Thyroid gland (tissue), 4 donors: Measurements from ENCODE around the gene MOSPD3. TPM values are rescaled to one million over a fixed set of nuclear protein-coding genes. Genes with fewer than 3 reads are reported as not detected.

Experiments used
- DNase-seq, 2 donors: peaks; one replicate each; pipeline ENCODE4 v3.0.0-alpha.2; 2019
- H3K27ac ChIP-seq, 3 donors: fragments of 200-600 bp; sonication (generic); 1 replicate in 2 of 3; 2 replicates in 1 of 3; pipeline ENCODE4 v1.5.1; 2016 to 2019; ENCODE audit warnings: mild to moderate bottlenecking in 1 of 3, moderate library complexity in 1 of 3
- H3K27me3 ChIP-seq: fragments of 200-600 bp; sonication (generic); one replicate; pipeline ENCODE4 v1.5.1; 2019
- H3K36me3 ChIP-seq, 2 donors: fragments of 200-600 bp; sonication (generic); one replicate each; pipeline ENCODE4 v1.5.1; 2016 to 2019
- H3K4me1 ChIP-seq, 2 donors: fragments of 200-600 bp; sonication (generic); one replicate each; pipeline ENCODE4 v1.5.1; 2017 to 2019
- H3K4me3 ChIP-seq, 3 donors: fragments of 200-600 bp; sonication (generic); replicated peaks in 1 of 3; 1 replicate in 2 of 3; 2 replicates in 1 of 3; pipeline ENCODE4 v1.5.1; 2016; ENCODE audit warnings: mild to moderate bottlenecking in 1 of 3
- H3K9me3 ChIP-seq: fragments of 200-600 bp; sonication (generic); one replicate; pipeline ENCODE4 v1.5.1; 2017
- CTCF ChIP-seq, 6 experiments: fragments of 200-600 bp in 3 of 6; fragments of 450-650 bp in 3 of 6; sonication (generic) in 3 of 6; IDR thresholded peaks; one replicate each; pipeline ENCODE4 v1.5.1; 2016 to 2019; ENCODE audit warnings: antibody characterized with exemption in 6 of 6, mild to moderate bottlenecking in 2 of 6, inconsistent platforms in 1 of 6, moderate library complexity in 1 of 6
- POLR2A ChIP-seq, 2 donors: fragments of 450-650 bp; IDR thresholded peaks; one replicate each; pipeline ENCODE4 v1.6.1; 2017; ENCODE audit warnings: antibody characterized with exemption in 2 of 2, mild to moderate bottlenecking in 2 of 2, moderate library complexity in 1 of 2
- WGBS, 2 donors: methylation state at CpG; one replicate each; pipeline ENCODE4 v1.1.5; 2017; 5-methylcytosine and 5-hydroxymethylcytosine counted together
- intact Hi-C: fragments of 100-400 bp; cut with DNase I; formaldehyde crosslinking; loops from one replicate; pipeline ENCODE4 v1.15.1; 2023
- total RNA-seq, 4 donors: library from RNA; depleted of rRNA; stranded (reverse); fragments of >200 nt; gene quantifications; one replicate each; pipeline ENCODE4 v1.2.3, GENCODE V29; 2016

MOSPD3 gene
- total RNA-seq, 4 donors from 2014 or later, result 9.1 to 22.7 (median 12.3) TPM

- 1% methylated on average over 30 to 32 of the region's 53 CpGs for WGBS, 2 donors
- intact Hi-C loops, result no loop called here
- TF ChIP-seq CTCF (IDR thresholded peaks at IDR 0.05), result no peak
- TF ChIP-seq POLR2A (IDR thresholded peaks at IDR 0.05), result peak in 1 of 2 donors; percentile 56
- Histone ChIP-seq H3K9me3 (no peaks in the 10 kb centered on the region), H3K27me3 (no peaks in the 10 kb centered on the region), H3K4me3 (peak within 1 kb of the TSS; percentile 63 to 96 (median 68)), H3K4me1 (peaks cover 36 to 37% of the 10 kb centered on the region in 2 donors), H3K36me3 (peaks cover 6% of the 10 kb centered on the region in 2 donors), H3K27ac (peak within 1 kb of the TSS; percentile 97 to 98 (median 98))
- peak; percentile 100 for DNase-seq
Observed at GRCh38 chr7:100586266-100587025, 25.9 kb upstream of the MOSPD3 start, which contains the start of gene FBXO24. FBXO24 (plus strand) TSS chr7:100586328; CDS start chr7:100586626, 298 bp downstream.

- H3K27me3 ChIP-seq, result no peaks in the 10 kb centered on the region
- no peak overlapping the region for H3K27ac ChIP-seq
- H3K4me3 ChIP-seq, result no peak overlapping the region
- no peak for DNase-seq
- intact Hi-C loops, result no loop called here
- TF ChIP-seq CTCF (IDR thresholded peaks at IDR 0.05) (peak in 3 of 6 experiments; percentile 26 to 40 (median 31)), POLR2A (IDR thresholded peaks at IDR 0.05) (no peak)
- H3K9me3 ChIP-seq, result no peaks in the 10 kb centered on the region
- WGBS, 2 donors, result 71 to 80% methylated on average over 1 of the region's 1 CpG
- no peaks in the 10 kb centered on the region for H3K36me3 ChIP-seq
- H3K4me1 ChIP-seq, result peaks cover 20 to 21% of the 10 kb centered on the region in 2 donors
Observed at GRCh38 chr7:100588438-100588837, 23.9 kb upstream of the MOSPD3 start.

- WGBS, 2 donors, result 47 to 57% methylated on average over 7 of the region's 7 CpGs
Observed at GRCh38 chr7:100589341-100589947, 22.9 kb upstream of the MOSPD3 start.

GRCh38 chr7:100590077-100590737 is 22.1 kb upstream of the MOSPD3 start:
- no peak for DNase-seq
- Histone ChIP-seq H3K27ac (peak overlapping the region in 1 of 3 donors; percentile 8), H3K27me3 (no peaks in the 10 kb centered on the region), H3K9me3 (no peaks in the 10 kb centered on the region), H3K4me3 (no peak overlapping the region), H3K4me1 (peaks cover 3 to 5% of the 10 kb centered on the region in 2 donors), H3K36me3 (no peaks in the 10 kb centered on the region)
- TF ChIP-seq CTCF (IDR thresholded peaks at IDR 0.05), result no peak
- WGBS, 2 donors, result 45 to 49% methylated on average over 20 of the region's 20 CpGs
- intact Hi-C loops, result no loop called here

More at GRCh38 chr7:100589341-100589947, 22.9 kb upstream of the MOSPD3 start:
- Histone ChIP-seq H3K27me3 (no peaks in the 10 kb centered on the region), H3K36me3 (no peaks in the 10 kb centered on the region), H3K27ac (no peak overlapping the region), H3K4me3 (no peak overlapping the region), H3K9me3 (no peaks in the 10 kb centered on the region), H3K4me1 (peaks cover 10 to 11% of the 10 kb centered on the region in 2 donors)
- no peak for DNase-seq
- no peak for TF ChIP-seq POLR2A (IDR thresholded peaks at IDR 0.05)
- TF ChIP-seq CTCF (IDR thresholded peaks at IDR 0.05), result no peak
- intact Hi-C loops, result no loop called here
